IMR-90 (cell line): Measurements from ENCODE around the gene ARFGEF3. TPM values are rescaled to one million over a fixed set of nuclear protein-coding genes. Genes with fewer than 3 reads are reported as not detected.

ENCODE experiments used
- ATAC-seq: fragments of 200-7000 bp; cut with Tn5 transposase; 2 replicates; pipeline ENCODE4 v1.9.1; 2020; ENCODE audit warnings: low read depth, mild to moderate bottlenecking, moderate library complexity
- BruUV-seq: library from RNA; stranded (reverse); fragments of 400-500 nt; replicated peaks from 2 replicates; lab custom pipeline; 2021; lab: Mats Ljungman, UMichigan
- CTCF ChIA-PET: fragments of 300-600 bp; formaldehyde crosslinking; extraction: SDS; loops from one replicate; lab custom pipeline; 2021; ENCODE audit warnings: antibody characterized with exemption; lab: Yijun Ruan, JAX
- POLR2A ChIA-PET: fragments of 300-600 bp; sonication (Branson Sonifier 250); formaldehyde crosslinking; loops from one replicate; lab custom pipeline; 2022; ENCODE audit warnings: antibody characterized with exemption; ENCODE audit not compliant: unreplicated experiment; lab: Charles Lee
- DNase-seq: peaks from one replicate; pipeline ENCODE4 v3.0.0; 2013
- H2AFZ ChIP-seq: replicated peaks from 2 replicates; pipeline ENCODE3; 2013; ENCODE audit warnings: low read length, mild to moderate bottlenecking; ENCODE audit not compliant: poor library complexity
- H2AK5ac ChIP-seq: 2 replicates; pipeline ENCODE4 v1.6.1; 2013; ENCODE audit warnings: low read depth, low read length, inconsistent platforms
- H2AK9ac ChIP-seq: replicated peaks from 2 replicates; pipeline ENCODE3; 2013; ENCODE audit warnings: mild to moderate bottlenecking, low read depth, low read length, moderate library complexity; ENCODE audit not compliant: poor library complexity
- H2BK120ac ChIP-seq: 2 replicates; pipeline ENCODE4 v1.6.1; 2013; ENCODE audit warnings: low read depth, low read length, inconsistent platforms
- H2BK15ac ChIP-seq: 3 replicates; pipeline ENCODE4 v1.6.1; 2013; ENCODE audit warnings: low read depth, low read length, inconsistent platforms
- H2BK20ac ChIP-seq: 2 replicates; pipeline ENCODE4 v1.6.1; 2013; ENCODE audit warnings: low read depth, mild to moderate bottlenecking, inconsistent platforms, low read length, moderate library complexity
- H2BK5ac ChIP-seq: 2 replicates; pipeline ENCODE4 v1.6.1; 2013; ENCODE audit warnings: mild to moderate bottlenecking, low read depth, low read length, inconsistent platforms; ENCODE audit not compliant: poor library complexity, severe bottlenecking
- H3K14ac ChIP-seq: replicated peaks from 2 replicates; pipeline ENCODE4 v1.6.1; 2013; ENCODE audit warnings: low read depth, low read length, inconsistent platforms
- H3K18ac ChIP-seq: 2 replicates; pipeline ENCODE4 v1.6.1; 2013; ENCODE audit warnings: low read depth, low read length, control low read depth
- H3K23ac ChIP-seq: 2 replicates; pipeline ENCODE4 v1.6.1; 2013; ENCODE audit warnings: low read depth, low read length, inconsistent platforms
- H3K27ac ChIP-seq: 2 replicates; pipeline ENCODE4 v1.5.1; 2013; ENCODE audit warnings: mild to moderate bottlenecking, control low read depth, low read length; ENCODE audit not compliant: insufficient read depth
- H3K27me3 ChIP-seq: 2 replicates; pipeline ENCODE4 v1.6.1; 2013; ENCODE audit warnings: low read length; ENCODE audit not compliant: control insufficient read depth, insufficient read depth
- H3K36me3 ChIP-seq: 2 replicates; pipeline ENCODE4 v1.6.1; 2013; ENCODE audit warnings: low read length, mixed read lengths; ENCODE audit not compliant: control insufficient read depth, insufficient read depth
- H3K4ac ChIP-seq: 2 replicates; pipeline ENCODE4 v1.6.1; 2013; ENCODE audit warnings: low read depth, low read length, inconsistent platforms
- H3K4me1 ChIP-seq: 2 replicates; pipeline ENCODE4 v1.6.1; 2013; ENCODE audit warnings: low read length, mixed read lengths; ENCODE audit not compliant: control insufficient read depth, insufficient read depth
- H3K4me2 ChIP-seq: 2 replicates; pipeline ENCODE4 v1.6.1; 2013; ENCODE audit warnings: low read depth, mild to moderate bottlenecking, control low read depth, low read length, moderate library complexity
- H3K4me3 ChIP-seq: 2 replicates; pipeline ENCODE4 v1.5.1; 2013; ENCODE audit warnings: low read depth, mild to moderate bottlenecking, control low read depth, low read length, moderate library complexity; ENCODE audit not compliant: insufficient read depth
- H3K56ac ChIP-seq: 2 replicates; pipeline ENCODE4 v1.6.1; 2013; ENCODE audit warnings: low read length, inconsistent platforms; ENCODE audit not compliant: insufficient read depth; ENCODE audit errors: extremely low read depth
- H3K79me1 ChIP-seq, 2 experiments: 2 replicates each; pipeline ENCODE4 v1.6.1; 2013; ENCODE audit warnings: low read length in 2 of 2, inconsistent platforms in 1 of 2, low read depth in 1 of 2
- H3K9ac ChIP-seq: 2 replicates; pipeline ENCODE4 v1.6.1; 2013; ENCODE audit warnings: low read depth, low read length, control low read depth
- H3K9me1 ChIP-seq: 2 replicates; pipeline ENCODE4 v1.6.1; 2013; ENCODE audit warnings: low read length, inconsistent platforms; ENCODE audit not compliant: insufficient read depth
- H3K9me3 ChIP-seq: 2 replicates; pipeline ENCODE4 v1.6.1; 2013; ENCODE audit warnings: low read length; ENCODE audit not compliant: control insufficient read depth, insufficient read depth
- H4K20me1 ChIP-seq: 2 replicates; pipeline ENCODE4 v1.6.1; 2013; ENCODE audit warnings: low read length, inconsistent platforms; ENCODE audit not compliant: insufficient read depth
- H4K5ac ChIP-seq: 2 replicates; pipeline ENCODE4 v1.6.1; 2013; ENCODE audit warnings: mild to moderate bottlenecking, low read depth, low read length, control low read depth
- H4K8ac ChIP-seq, 2 experiments: 2 replicates each; pipeline ENCODE4 v1.6.1; 2013; ENCODE audit warnings: low read depth in 2 of 2, low read length in 2 of 2, control low read depth in 1 of 2, inconsistent platforms in 1 of 2
- H4K91ac ChIP-seq: 2 replicates; pipeline ENCODE4 v1.6.1; 2013; ENCODE audit warnings: low read depth, low read length, inconsistent platforms; ENCODE audit not compliant: insufficient read depth
- BHLHE40 ChIP-seq: fragments of 150-350 bp; IDR thresholded peaks from 2 replicates; pipeline ENCODE4 v1.6.1; 2016; ENCODE audit warnings: mild to moderate bottlenecking, low read depth, low read length
- CEBPB ChIP-seq: IDR thresholded peaks from 2 replicates; pipeline ENCODE4 v1.6.1; 2012; ENCODE audit warnings: low read depth, low read length, improper control_type of control experiment
- CHD1 ChIP-seq: IDR thresholded peaks from 2 replicates; pipeline ENCODE4 v1.6.1; 2012; ENCODE audit warnings: low read depth, low read length, improper control_type of control experiment
- CTCF ChIP-seq: conservative IDR thresholded peaks from 2 replicates; pipeline ENCODE4 v1.5.1; 2012; ENCODE audit warnings: mild to moderate bottlenecking, low read depth, low read length, improper control_type of control experiment
- ELK1 ChIP-seq: fragments of 150-350 bp; IDR thresholded peaks from 2 replicates; pipeline ENCODE4 v1.6.1; 2016; ENCODE audit warnings: low read depth, mild to moderate bottlenecking, low read length, moderate library complexity, borderline replicate concordance
- FOS ChIP-seq: fragments of 150-350 bp; IDR thresholded peaks from 2 replicates; pipeline ENCODE4 v1.6.1; 2016; ENCODE audit warnings: low read depth, low read length
- MAZ ChIP-seq: IDR thresholded peaks from 2 replicates; pipeline ENCODE4 v1.6.1; 2012; ENCODE audit warnings: low read depth, mild to moderate bottlenecking, low read length, improper control_type of control experiment, moderate library complexity, borderline replicate concordance
- MXI1 ChIP-seq: IDR thresholded peaks from 2 replicates; pipeline ENCODE4 v1.6.1; 2012; ENCODE audit warnings: low read depth, mild to moderate bottlenecking, low read length, moderate library complexity, borderline replicate concordance
- NFE2L2 ChIP-seq: fragments of 150-350 bp; IDR thresholded peaks from 2 replicates; pipeline ENCODE4 v1.6.1; 2016; ENCODE audit warnings: low read depth, mild to moderate bottlenecking, low read length
- POLR2A ChIP-seq: IDR thresholded peaks from 2 replicates; pipeline ENCODE4 v1.6.1; 2012; ENCODE audit warnings: mild to moderate bottlenecking, low read depth, low read length
- RAD21 ChIP-seq: IDR thresholded peaks from 2 replicates; pipeline ENCODE4 v1.6.1; 2012; ENCODE audit warnings: low read length, improper control_type of control experiment
- RCOR1 ChIP-seq: IDR thresholded peaks from 2 replicates; pipeline ENCODE4 v1.6.1; 2012; ENCODE audit warnings: mild to moderate bottlenecking, low read length, improper control_type of control experiment; ENCODE audit not compliant: insufficient replicate concordance
- SMC3 ChIP-seq: fragments of 150-350 bp; IDR thresholded peaks from 2 replicates; pipeline ENCODE4 v1.6.1; 2016; ENCODE audit warnings: low read depth, mild to moderate bottlenecking, antibody characterized with exemption, low read length, moderate library complexity
- USF2 ChIP-seq: fragments of 150-350 bp; IDR thresholded peaks from 2 replicates; pipeline ENCODE4 v1.6.1; 2017; ENCODE audit warnings: mild to moderate bottlenecking, antibody characterized with exemption, low read length, low read depth
- WGBS, 2 experiments: methylation state at CpG; one replicate each; pipeline versions ENCODE4 v1.1.5 to v1.1.7; 2013; ENCODE audit warnings: missing lambda C conversion rate in 2 of 2; ENCODE audit not compliant: insufficient read length in 1 of 2; ENCODE audit errors: extremely low coverage in 2 of 2; 5-methylcytosine and 5-hydroxymethylcytosine counted together
- dilution Hi-C: fragments of 300-500 bp; cut with HindIII; formaldehyde crosslinking; loops from one replicate; pipeline ENCODE4 v1.14.3; 2018; ENCODE audit warnings: low sequenced_read_pairs; ENCODE audit not compliant: unreplicated experiment
- in situ Hi-C: fragments of 300-500 bp; cut with MboI; formaldehyde crosslinking; loops from 3 replicates; pipeline ENCODE4 v1.14.3; 2019; ENCODE audit warnings: low sequenced_read_pairs, inconsistent platforms, mixed read lengths
- intact Hi-C: fragments of 100-400 bp; cut with micrococcal nuclease; formaldehyde crosslinking; loops from 2 replicates; pipeline ENCODE4 v1.10.0; 2022
- polyA plus RNA-seq, 3 experiments: library from polyadenylated mRNA; depleted of rRNA; stranded (reverse); fragments of >200 nt; gene quantifications; 2 replicates each; pipeline ENCODE4 v1.2.3, GENCODE V29; 2012; ENCODE audit warnings: low replicate concordance in 1 of 3
- total RNA-seq: library from RNA; depleted of rRNA; stranded (reverse); fragments of >200 nt; gene quantifications from 2 replicates; pipeline ENCODE4 v1.2.3, GENCODE V29; 2012

The ARFGEF3 gene
- total and polyA plus RNA-seq, 2 of the 4 experiments (the other 2 are of a cell fraction) = under 0.01 to 0.02 TPM

- H2BK120ac ChIP-seq = no peak overlapping the region
- H3K9me3 ChIP-seq = no peaks in the 10 kb centered on the region
- intact Hi-C loops (no loop called here), dilution Hi-C loops (no loop called here), in situ Hi-C loops (no loop called here)
- ATAC-seq (no peak), DNase-seq (no peak)
- no peak overlapping the region for H3K14ac ChIP-seq
- ChIA-PET POLR2A (no interaction called here), CTCF (no interaction called here)
- no peak overlapping the region for H2AK9ac ChIP-seq
- H3K18ac ChIP-seq = no peak overlapping the region
- no peak overlapping the region for H2AK5ac ChIP-seq
- H4K91ac ChIP-seq = no peak overlapping the region
- H4K8ac ChIP-seq = no peak overlapping the region
- no peak overlapping the region for H4K5ac ChIP-seq
- no peaks in the 10 kb centered on the region for H3K36me3 ChIP-seq
- no peak overlapping the region for H3K4me2 ChIP-seq
- WGBS, 2 experiments = no CpG with 5 or more reads among the region's 7 CpGs
- H2BK5ac ChIP-seq = no peak overlapping the region
- no peaks in the 10 kb centered on the region for H4K20me1 ChIP-seq
- no peak overlapping the region for H2AFZ ChIP-seq
- H3K4me3 ChIP-seq = no peak overlapping the region
- H3K9ac ChIP-seq = no peak overlapping the region
- no peak overlapping the region for H2BK20ac ChIP-seq
- H3K27ac ChIP-seq = no peak overlapping the region
- BruUV-seq = no TSS peak
- peaks cover 7% of the 10 kb centered on the region; the same call in 1 of the 2 replicates for H3K9me1 ChIP-seq
- no peak overlapping the region for H3K56ac ChIP-seq
- no peaks in the 10 kb centered on the region; the same call in 1 of the 2 replicates for H3K4me1 ChIP-seq
- no peak overlapping the region for H3K23ac ChIP-seq
- peaks cover 13% of the 10 kb centered on the region for H3K27me3 ChIP-seq
- no peak overlapping the region for H2BK15ac ChIP-seq
- H3K4ac ChIP-seq = no peak overlapping the region
- H3K79me1 ChIP-seq = no peaks in the 10 kb centered on the region
- TF ChIP-seq CHD1 (no peak), MAZ (no peak), CTCF (no peak), NFE2L2 (no peak), BHLHE40 (no peak), POLR2A (no peak), ELK1 (no peak), MXI1 (no peak), CEBPB (no peak), RCOR1 (no peak), FOS (no peak), SMC3 (no peak), USF2 (no peak), RAD21 (no peak)
These were observed 132.0 kb downstream of the ARFGEF3 start for GRCh38 chr6:138293428-138294395.
